ENCODE results near the gene STK11IP.

STK11IP gene

GRCh38 chr2:219634171-219634940 is 36.7 kb downstream of the STK11IP start:
- no peak for DNase-seq (ENCODE audit: low read depth)
- no peaks in the 10 kb centered on the region for H3K27me3 ChIP-seq (replicated peaks; ENCODE audit: control insufficient read depth, insufficient read depth, low read length)
- no peaks in the 10 kb centered on the region for H3K4me1 ChIP-seq (ENCODE audit: control insufficient read depth, insufficient read depth, low read length)
- no peak overlapping the region for H3K4me3 ChIP-seq (ENCODE audit: low read length)
- peaks cover 6% of the 10 kb centered on the region for H3K36me3 ChIP-seq (ENCODE audit: control insufficient read depth, insufficient read depth, low read length, severe bottlenecking)
- H3K9me3 ChIP-seq (ENCODE audit: control insufficient read depth, low read length): no peaks in the 10 kb centered on the region
- no peak overlapping the region for H3K9ac ChIP-seq (ENCODE audit: low read length)

GRCh38 chr2:219634951-219635751 is 37.5 kb downstream of the STK11IP start:
- Histone ChIP-seq H3K9ac (ENCODE audit: low read length) (no peak overlapping the region), H3K9me3 (ENCODE audit: control insufficient read depth, low read length) (no peaks in the 10 kb centered on the region), H3K4me1 (ENCODE audit: control insufficient read depth, insufficient read depth, low read length) (no peaks in the 10 kb centered on the region), H3K36me3 (ENCODE audit: control insufficient read depth, insufficient read depth, low read length, severe bottlenecking) (peaks cover 6% of the 10 kb centered on the region), H3K4me3 (ENCODE audit: low read length) (no peak overlapping the region), H3K27me3 (replicated peaks; ENCODE audit: control insufficient read depth, insufficient read depth, low read length) (no peaks in the 10 kb centered on the region)
- no peak for DNase-seq (ENCODE audit: low read depth)

- Histone ChIP-seq H3K36me3 (ENCODE audit: control insufficient read depth, insufficient read depth, low read length, severe bottlenecking) (peaks cover 6% of the 10 kb centered on the region), H3K9me3 (ENCODE audit: control insufficient read depth, low read length) (no peaks in the 10 kb centered on the region), H3K4me3 (ENCODE audit: low read length) (no peak overlapping the region), H3K4me1 (ENCODE audit: control insufficient read depth, insufficient read depth, low read length) (no peaks in the 10 kb centered on the region), H3K9ac (ENCODE audit: low read length) (no peak overlapping the region), H3K27me3 (replicated peaks; ENCODE audit: control insufficient read depth, insufficient read depth, low read length) (no peaks in the 10 kb centered on the region)
- no peak for DNase-seq (ENCODE audit: low read depth)
Measured at GRCh38 chr2:219636144-219636915, 38.7 kb downstream of the STK11IP start.

GRCh38 chr2:219636941-219637841 is 39.5 kb downstream of the STK11IP start:
- DNase-seq (ENCODE audit: low read depth): no peak
- Histone ChIP-seq H3K36me3 (ENCODE audit: control insufficient read depth, insufficient read depth, low read length, severe bottlenecking) (peaks cover 6% of the 10 kb centered on the region), H3K9me3 (ENCODE audit: control insufficient read depth, low read length) (no peaks in the 10 kb centered on the region), H3K9ac (ENCODE audit: low read length) (no peak overlapping the region), H3K27me3 (replicated peaks; ENCODE audit: control insufficient read depth, insufficient read depth, low read length) (no peaks in the 10 kb centered on the region), H3K4me1 (ENCODE audit: control insufficient read depth, insufficient read depth, low read length) (peaks cover 4% of the 10 kb centered on the region), H3K4me3 (ENCODE audit: low read length) (no peak overlapping the region)

- peaks cover 8% of the 10 kb centered on the region for H3K4me1 ChIP-seq (ENCODE audit: control insufficient read depth, insufficient read depth, low read length)
- no peak overlapping the region for H3K9ac ChIP-seq (ENCODE audit: low read length)
- no peak overlapping the region for H3K4me3 ChIP-seq (ENCODE audit: low read length)
- peaks cover 6% of the 10 kb centered on the region for H3K36me3 ChIP-seq (ENCODE audit: control insufficient read depth, insufficient read depth, low read length, severe bottlenecking)
- no peaks in the 10 kb centered on the region for H3K9me3 ChIP-seq (ENCODE audit: control insufficient read depth, low read length)
- no peak for DNase-seq (ENCODE audit: low read depth)
- H3K27me3 ChIP-seq (replicated peaks; ENCODE audit: control insufficient read depth, insufficient read depth, low read length): no peaks in the 10 kb centered on the region
Measured at GRCh38 chr2:219637842-219638185, 40.2 kb downstream of the STK11IP start.

GRCh38 chr2:219638217-219638947 is 40.7 kb downstream of the STK11IP start:
- H3K9ac ChIP-seq (ENCODE audit: low read length): no peak overlapping the region
- no peak overlapping the region for H3K4me3 ChIP-seq (ENCODE audit: low read length)
- no peaks in the 10 kb centered on the region for H3K9me3 ChIP-seq (ENCODE audit: control insufficient read depth, low read length)
- H3K27me3 ChIP-seq (replicated peaks; ENCODE audit: control insufficient read depth, insufficient read depth, low read length): no peaks in the 10 kb centered on the region
- no peak for DNase-seq (ENCODE audit: low read depth)
- peaks cover 14% of the 10 kb centered on the region for H3K4me1 ChIP-seq (ENCODE audit: control insufficient read depth, insufficient read depth, low read length)
- H3K36me3 ChIP-seq (ENCODE audit: control insufficient read depth, insufficient read depth, low read length, severe bottlenecking): peaks cover 4% of the 10 kb centered on the region

- H3K9ac ChIP-seq (ENCODE audit: low read length): no peak overlapping the region
- DNase-seq (ENCODE audit: low read depth): no peak
- peaks cover 3% of the 10 kb centered on the region for H3K36me3 ChIP-seq (ENCODE audit: control insufficient read depth, insufficient read depth, low read length, severe bottlenecking)
- peaks cover 17% of the 10 kb centered on the region for H3K4me1 ChIP-seq (ENCODE audit: control insufficient read depth, insufficient read depth, low read length)
- H3K4me3 ChIP-seq (ENCODE audit: low read length): no peak overlapping the region
- no peaks in the 10 kb centered on the region for H3K27me3 ChIP-seq (replicated peaks; ENCODE audit: control insufficient read depth, insufficient read depth, low read length)
- H3K9me3 ChIP-seq (ENCODE audit: control insufficient read depth, low read length): no peaks in the 10 kb centered on the region
Measured at GRCh38 chr2:219638948-219639755, 41.5 kb downstream of the STK11IP start.

- Histone ChIP-seq H3K27me3 (replicated peaks; ENCODE audit: control insufficient read depth, insufficient read depth, low read length) (no peaks in the 10 kb centered on the region), H3K9me3 (ENCODE audit: control insufficient read depth, low read length) (no peaks in the 10 kb centered on the region), H3K4me3 (ENCODE audit: low read length) (no peak overlapping the region), H3K9ac (ENCODE audit: low read length) (peak overlapping the region; percentile 16), H3K4me1 (ENCODE audit: control insufficient read depth, insufficient read depth, low read length) (peaks cover 37% of the 10 kb centered on the region), H3K36me3 (ENCODE audit: control insufficient read depth, insufficient read depth, low read length, severe bottlenecking) (no peaks in the 10 kb centered on the region)
- DNase-seq (ENCODE audit: low read depth): no peak
Measured at GRCh38 chr2:219641390-219642068, 43.9 kb downstream of the STK11IP start.

- peak overlapping the region; percentile 16 for H3K9ac ChIP-seq (ENCODE audit: low read length)
- H3K9me3 ChIP-seq (ENCODE audit: control insufficient read depth, low read length): no peaks in the 10 kb centered on the region
- no peak overlapping the region for H3K4me3 ChIP-seq (ENCODE audit: low read length)
- H3K27me3 ChIP-seq (replicated peaks; ENCODE audit: control insufficient read depth, insufficient read depth, low read length): no peaks in the 10 kb centered on the region
- DNase-seq (ENCODE audit: low read depth): no peak
- no peaks in the 10 kb centered on the region for H3K36me3 ChIP-seq (ENCODE audit: control insufficient read depth, insufficient read depth, low read length, severe bottlenecking)
- H3K4me1 ChIP-seq (ENCODE audit: control insufficient read depth, insufficient read depth, low read length): peaks cover 37% of the 10 kb centered on the region
Measured at GRCh38 chr2:219642069-219642454, 44.4 kb downstream of the STK11IP start.
